GM12872 (cell line): ENCODE measurements around the gene PLXNC1.

ENCODE experiments used
- TF ChIP-seq, protein P1 (sequence below): IDR thresholded peaks from 3 replicates; pipeline ENCODE4 v1.5.1; 2011; ENCODE audit warnings: low read depth, mild to moderate bottlenecking, low read length, moderate library complexity; ENCODE audit not compliant: insufficient read depth

PLXNC1 gene

DNA sequence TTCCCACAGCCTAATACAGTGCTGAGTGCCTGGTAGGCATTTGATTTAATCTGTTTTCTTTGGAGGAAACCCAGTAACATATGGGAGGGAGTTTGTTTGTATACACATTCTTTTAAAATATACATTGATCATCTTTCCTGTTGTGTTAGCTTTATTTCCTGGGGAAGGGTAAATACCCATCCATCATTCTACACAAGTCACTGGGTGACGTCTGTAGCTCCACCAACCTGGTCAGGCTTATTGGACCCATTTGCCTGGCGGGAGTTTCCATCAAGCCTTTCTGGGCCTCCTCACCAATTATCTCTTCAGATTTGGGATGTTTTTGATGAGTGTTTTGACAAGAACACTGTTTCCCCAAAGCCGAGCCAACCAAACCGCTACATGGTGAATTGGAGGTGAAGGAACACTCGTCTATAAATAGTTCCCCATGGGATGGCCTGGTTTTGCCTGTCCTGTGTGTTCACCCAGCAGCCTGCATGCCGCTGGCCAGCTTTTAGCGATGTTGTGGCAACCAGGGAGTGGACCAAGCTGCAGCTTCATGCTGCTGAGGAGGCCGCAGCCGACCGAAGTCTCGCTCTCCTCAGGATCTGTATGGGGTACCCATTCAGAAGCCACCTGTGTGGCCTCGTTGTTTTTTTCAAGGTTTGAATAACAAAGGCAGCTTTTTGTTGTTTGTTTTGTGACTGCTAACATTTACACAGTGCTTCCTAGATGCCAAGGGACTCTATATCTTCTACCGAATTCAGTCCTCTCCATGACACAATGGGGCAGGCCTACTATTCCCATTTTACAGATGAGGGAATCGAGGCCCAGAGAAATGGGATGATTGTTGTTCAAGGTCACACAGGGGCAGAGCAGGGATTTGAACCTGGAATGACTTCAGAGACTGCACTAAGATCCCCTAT, 22.6 kb downstream of the PLXNC1 start:
- TF ChIP-seq, protein P1, sequence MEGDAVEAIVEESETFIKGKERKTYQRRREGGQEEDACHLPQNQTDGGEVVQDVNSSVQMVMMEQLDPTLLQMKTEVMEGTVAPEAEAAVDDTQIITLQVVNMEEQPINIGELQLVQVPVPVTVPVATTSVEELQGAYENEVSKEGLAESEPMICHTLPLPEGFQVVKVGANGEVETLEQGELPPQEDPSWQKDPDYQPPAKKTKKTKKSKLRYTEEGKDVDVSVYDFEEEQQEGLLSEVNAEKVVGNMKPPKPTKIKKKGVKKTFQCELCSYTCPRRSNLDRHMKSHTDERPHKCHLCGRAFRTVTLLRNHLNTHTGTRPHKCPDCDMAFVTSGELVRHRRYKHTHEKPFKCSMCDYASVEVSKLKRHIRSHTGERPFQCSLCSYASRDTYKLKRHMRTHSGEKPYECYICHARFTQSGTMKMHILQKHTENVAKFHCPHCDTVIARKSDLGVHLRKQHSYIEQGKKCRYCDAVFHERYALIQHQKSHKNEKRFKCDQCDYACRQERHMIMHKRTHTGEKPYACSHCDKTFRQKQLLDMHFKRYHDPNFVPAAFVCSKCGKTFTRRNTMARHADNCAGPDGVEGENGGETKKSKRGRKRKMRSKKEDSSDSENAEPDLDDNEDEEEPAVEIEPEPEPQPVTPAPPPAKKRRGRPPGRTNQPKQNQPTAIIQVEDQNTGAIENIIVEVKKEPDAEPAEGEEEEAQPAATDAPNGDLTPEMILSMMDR: no peak

DNA sequence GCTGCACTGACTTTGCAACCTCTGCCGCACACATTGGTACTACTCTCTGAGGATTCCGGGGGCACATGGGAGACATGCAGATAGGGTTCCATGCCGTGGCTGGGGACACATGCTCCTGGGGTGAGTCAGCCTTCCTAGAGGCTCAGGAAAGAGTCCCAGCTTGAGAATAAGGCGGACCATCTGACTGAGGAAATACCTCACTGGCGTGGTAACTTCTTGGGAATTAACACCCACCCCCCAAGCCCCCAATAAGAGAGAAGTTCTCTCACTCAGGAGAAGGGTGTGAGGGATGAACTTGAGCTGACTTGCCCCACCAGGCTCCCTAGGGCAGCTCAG, 23.2 kb downstream of the PLXNC1 start:
- TF ChIP-seq, protein P1: no peak

DNA sequence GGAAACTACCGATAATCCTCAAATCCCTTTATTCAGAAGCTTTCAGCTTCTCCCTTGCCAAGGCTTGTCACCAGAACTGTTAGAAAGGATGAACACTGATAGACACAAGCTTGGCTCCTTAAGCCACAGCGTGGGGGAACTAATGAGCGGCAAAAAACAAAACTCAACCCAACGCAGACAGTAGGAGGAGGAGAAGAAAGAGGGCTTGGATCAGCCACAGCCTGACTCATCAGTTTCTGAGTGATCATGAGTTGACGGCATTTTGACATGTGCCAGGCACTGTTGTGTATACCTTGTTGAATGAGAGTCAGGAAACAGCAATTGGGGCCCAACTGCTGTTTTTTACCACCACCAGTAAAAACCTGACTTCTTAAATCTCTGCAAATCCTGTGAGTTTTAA, 23.7 kb downstream of the PLXNC1 start:
- TF ChIP-seq, protein P1: no peak

DNA sequence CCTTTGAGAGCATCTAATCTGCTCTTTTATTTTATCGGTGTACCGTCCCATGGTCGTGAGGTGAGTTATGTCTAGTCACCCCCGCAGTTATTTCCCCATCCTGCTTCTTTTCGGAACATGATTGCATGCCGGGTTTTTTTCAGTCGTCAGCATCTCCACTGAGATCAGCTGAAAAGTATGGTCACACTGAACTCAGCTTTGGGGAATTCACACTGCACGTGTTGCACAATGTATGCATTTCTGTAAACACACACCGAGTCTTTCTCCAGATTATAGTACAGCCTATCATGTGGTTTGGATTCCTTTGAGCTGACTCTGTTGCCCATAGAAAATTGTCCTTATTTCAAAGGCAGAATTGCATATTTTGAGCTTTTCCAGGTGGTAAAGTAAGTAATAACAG, 24.6 kb downstream of the PLXNC1 start:
- TF ChIP-seq, protein P1: no peak

DNA sequence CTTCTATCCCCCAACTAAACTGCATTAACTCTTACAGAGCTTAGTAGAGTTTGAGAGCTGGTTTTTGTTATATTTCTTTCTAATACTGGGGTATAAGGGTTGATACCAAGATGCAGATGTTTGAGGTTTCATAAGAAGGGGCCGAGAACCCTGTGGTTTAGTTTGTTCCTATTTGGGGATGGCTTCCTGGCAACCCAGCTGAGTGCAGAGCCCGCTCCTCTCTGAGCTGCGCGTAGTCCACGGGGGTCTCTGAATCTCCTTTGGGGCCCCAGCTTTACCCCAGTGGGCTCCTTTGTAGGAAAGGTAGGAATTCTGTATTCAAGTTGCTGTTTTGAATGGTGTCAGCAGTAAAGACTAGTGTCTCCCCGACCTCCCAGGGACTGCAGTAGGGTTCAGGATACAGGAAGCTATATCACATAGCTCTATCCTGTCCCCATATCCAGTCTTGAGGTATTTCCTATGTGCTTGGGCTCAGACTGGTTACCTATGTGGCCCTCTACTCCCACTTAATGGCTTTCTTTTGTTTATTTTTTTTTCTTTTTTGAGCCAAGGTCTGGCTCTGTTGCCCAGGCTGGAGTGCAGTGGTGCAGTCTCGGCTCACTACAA, 25.4 kb downstream of the PLXNC1 start:
- TF ChIP-seq, protein P1: no peak

DNA sequence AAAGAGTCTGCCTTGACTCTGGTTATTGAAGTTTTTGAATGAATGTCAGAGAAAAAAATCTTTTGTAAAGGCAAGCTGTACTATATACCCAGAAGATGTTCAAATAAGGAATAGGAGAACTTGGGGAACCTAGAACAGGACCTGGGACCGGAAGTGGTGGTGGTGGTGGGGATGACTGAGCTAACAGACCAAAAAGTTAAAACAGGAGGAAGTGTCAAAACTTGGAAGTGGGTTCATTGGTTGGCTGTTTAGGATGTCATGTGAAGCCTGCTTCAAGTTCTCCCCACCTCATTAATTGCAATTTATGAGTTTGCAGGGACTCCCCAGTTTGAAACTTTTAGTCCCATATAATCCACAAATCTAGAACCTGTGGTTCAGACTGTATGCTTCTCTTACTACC, 26.2 kb downstream of the PLXNC1 start:
- TF ChIP-seq, protein P1: no peak

DNA sequence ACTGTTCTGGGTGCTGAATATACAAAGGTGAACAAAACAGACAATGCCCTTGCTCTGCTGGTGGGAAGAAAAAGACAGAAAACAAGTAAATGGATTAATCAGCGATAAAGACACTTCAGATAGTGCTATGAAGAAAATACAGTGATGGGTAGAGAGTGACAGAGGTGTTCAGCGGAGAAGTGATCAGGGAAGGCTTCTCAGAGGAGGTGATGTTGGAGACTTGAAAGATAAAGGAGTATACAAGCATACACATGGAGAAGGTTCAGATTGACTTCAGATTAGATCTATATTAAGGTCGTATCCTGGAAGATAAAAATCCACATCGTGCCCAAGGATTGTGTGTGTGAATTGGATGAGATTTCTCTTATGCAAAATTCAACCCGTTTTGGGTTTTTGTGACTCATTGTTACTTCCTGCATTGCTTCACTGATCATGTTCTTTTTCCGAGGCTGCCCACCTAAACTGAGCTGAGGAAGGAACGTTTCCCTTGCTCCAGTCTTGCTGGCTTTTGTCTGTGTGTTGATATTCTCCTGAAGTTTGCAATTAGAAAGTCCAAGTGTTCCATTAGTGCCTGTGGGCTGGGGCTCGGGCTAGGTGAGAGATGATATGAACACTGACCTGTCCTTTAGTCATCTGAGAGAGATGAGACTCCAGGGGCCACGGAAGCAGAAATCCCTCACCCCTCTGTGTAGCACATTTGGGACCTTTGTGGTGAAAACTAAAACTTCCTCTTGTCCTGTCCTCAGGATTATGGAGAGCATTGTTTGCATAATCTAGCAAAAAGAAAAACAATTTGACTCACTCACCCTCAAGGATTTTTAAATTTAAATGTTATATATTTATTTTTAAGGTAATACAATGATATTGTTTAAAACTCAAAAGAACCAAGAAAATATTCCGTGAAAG, 27.6 kb downstream of the PLXNC1 start:
- TF ChIP-seq, protein P1: no peak
